GM12878 (cell line): Measurements from ENCODE around the gene TCF7L1. TPM values are rescaled to one million over a fixed set of nuclear protein-coding genes. Genes with fewer than 3 reads are reported as not detected.

Source experiments
- ATAC-seq: fragments of 200-7000 bp; cut with Tn5 transposase; 3 replicates; pipeline ENCODE4 v1.9.1; 2020; ENCODE audit warnings: mild to moderate bottlenecking, moderate library complexity
- BruUV-seq: library from RNA; stranded (reverse); fragments of 400-500 nt; replicated peaks from 2 replicates; lab custom pipeline; 2021; lab: Mats Ljungman, UMichigan
- CTCF ChIA-PET: fragments of 300-600 bp; sonication (Branson Sonifier 250); formaldehyde crosslinking; extraction: SDS; loops from one replicate; lab custom pipeline; 2021; ENCODE audit warnings: inconsistent platforms; lab: Yijun Ruan, JAX
- POLR2A ChIA-PET: fragments of 350-600 bp; formaldehyde crosslinking; extraction: SDS; loops from one replicate; lab custom pipeline; 2021; ENCODE audit warnings: inconsistent platforms; lab: Charles Lee
- RAD21 ChIA-PET: fragments of 300-600 bp; sonication (Branson Sonifier 250); formaldehyde crosslinking; loops from one replicate; lab custom pipeline; 2023; ENCODE audit warnings: antibody characterized with exemption; ENCODE audit not compliant: unreplicated experiment; lab: Charles Lee
- SMC1A ChIA-PET: fragments of 300-600 bp; sonication (Branson Sonifier 250); formaldehyde crosslinking; loops from one replicate; lab custom pipeline; 2023; ENCODE audit not compliant: unreplicated experiment, uncharacterized antibody; lab: Charles Lee
- DNase-seq: peaks from one replicate; pipeline ENCODE4 v3.0.0-alpha.2; 2011; ENCODE audit warnings: low read depth, low spot score
- FAIRE-seq: peaks from 3 replicates; lab custom pipeline; 2011; peaks lifted over from hg19 to GRCh38; lab: Jason Lieb, UNC
- H2AFZ ChIP-seq: 2 replicates; pipeline ENCODE4 v1.6.0; 2011; ENCODE audit warnings: low read depth, low read length, control low read depth; ENCODE audit not compliant: control insufficient read depth
- H3K27ac ChIP-seq: 2 replicates; pipeline ENCODE4 v1.5.1; 2011; ENCODE audit warnings: control low read depth; ENCODE audit not compliant: control insufficient read depth, insufficient read depth
- H3K27me3 ChIP-seq, 2 experiments: replicated peaks in 1 of 2; 2 replicates each; pipeline versions ENCODE4 v1.6.0 to v1.6.1; 2011; ENCODE audit warnings: low read length in 1 of 2; ENCODE audit not compliant: control insufficient read depth in 2 of 2, insufficient read depth in 2 of 2
- H3K36me3 ChIP-seq, 2 experiments: 2 replicates each; pipeline ENCODE4 v1.5.1; 2011; ENCODE audit warnings: low read length in 1 of 2; ENCODE audit not compliant: control insufficient read depth in 2 of 2, insufficient read depth in 2 of 2
- H3K4me1 ChIP-seq: 2 replicates; pipeline ENCODE4 v1.6.1; 2011; ENCODE audit warnings: mild to moderate bottlenecking, low read length, moderate library complexity, mixed read lengths; ENCODE audit not compliant: control insufficient read depth, insufficient read depth
- H3K4me2 ChIP-seq: 2 replicates; pipeline ENCODE4 v1.6.0; 2011; ENCODE audit warnings: control low read depth; ENCODE audit not compliant: control insufficient read depth, insufficient read depth
- H3K4me3 ChIP-seq: fragments of 200-600 bp; sonication (generic); 2 replicates; pipeline ENCODE4 v1.5.1; 2016
- H3K79me2 ChIP-seq: 2 replicates; pipeline ENCODE4 v1.6.0; 2011; ENCODE audit warnings: low read length; ENCODE audit not compliant: control insufficient read depth, insufficient read depth
- H3K9ac ChIP-seq: 2 replicates; pipeline ENCODE4 v1.8.0; 2011; ENCODE audit warnings: low read length, control low read depth, mixed read lengths; ENCODE audit not compliant: control insufficient read depth, insufficient read depth
- H3K9me3 ChIP-seq: replicated peaks from 3 replicates; pipeline ENCODE4 v1.5.1; 2011; ENCODE audit warnings: mild to moderate bottlenecking, low read length; ENCODE audit not compliant: control insufficient read depth, insufficient read depth
- H4K20me1 ChIP-seq: 2 replicates; pipeline ENCODE4 v1.6.0; 2011; ENCODE audit not compliant: control insufficient read depth, insufficient read depth
- EGR1 ChIP-seq, 2 experiments: IDR thresholded peaks; 1 replicate in 1 of 2; 2 replicates in 1 of 2; pipeline ENCODE4 v1.6.1; 2011 to 2012; ENCODE audit warnings: low read depth in 2 of 2, low read length in 2 of 2, borderline replicate concordance in 1 of 2, mild to moderate bottlenecking in 1 of 2, moderate library complexity in 1 of 2
- NFIC ChIP-seq: IDR thresholded peaks from 2 replicates; pipeline ENCODE4 v1.6.1; 2012; ENCODE audit warnings: low read depth, mild to moderate bottlenecking, inconsistent platforms, low read length, moderate library complexity
- POLR2A ChIP-seq: IDR thresholded peaks from 2 replicates; pipeline ENCODE4 v1.6.1; 2011; ENCODE audit warnings: low read depth, mild to moderate bottlenecking, low read length
- SUZ12 ChIP-seq: fragments of 200-600 bp; sonication (generic); IDR thresholded peaks from one replicate; pipeline ENCODE4 v1.6.1; 2018; ENCODE audit warnings: antibody characterized with exemption, mild to moderate bottlenecking; ENCODE audit not compliant: unreplicated experiment
- WGBS: methylation state at CpG from one replicate; pipeline ENCODE4 v1.1.6; 2016; ENCODE audit warnings: low lambda C conversion rate; ENCODE audit not compliant: insufficient replicate concordance, insufficient coverage; ENCODE audit errors: missing lambda C conversion rate; 5-methylcytosine and 5-hydroxymethylcytosine counted together
- in situ Hi-C: fragments of 300-500 bp; cut with MboI; formaldehyde crosslinking; loops from 9 replicates; pipeline ENCODE4 v1.14.3; 2018; ENCODE audit warnings: mixed read lengths
- intact Hi-C: fragments of 100-400 bp; cut with micrococcal nuclease; formaldehyde crosslinking; loops from one replicate; pipeline ENCODE4 v1.14.2; 2022; ENCODE audit not compliant: unreplicated experiment
- polyA plus RNA-seq, 11 experiments: library from polyadenylated mRNA; depleted of rRNA in 4 of 11; unstranded in 6 of 11; stranded (reverse) in 5 of 11; fragments of >200 nt; fragmentation: Nextera tagmentation in 4 of 11; fragmentation: Illumina TruSeq in 1 of 11; extraction: Ambion mirVana in 4 of 11; extraction: Trizol in 1 of 11; gene quantifications; 1 replicate in 1 of 11; 2 replicates in 10 of 11; pipeline versions ENCODE4 v1.2.1 to v1.2.3, GENCODE V29; 2011 to 2016; ENCODE audit warnings: inconsistent platforms in 2 of 11, missing spikeins in 2 of 11, low read depth in 1 of 11
- total RNA-seq, 4 experiments: library from RNA; depleted of rRNA in 3 of 4; stranded (reverse); fragments of >200 nt in 3 of 4; fragmentation: Illumina TruSeq in 1 of 4; extraction: Trizol in 1 of 4; gene quantifications; 2 replicates each; pipeline versions ENCODE4 v1.2.1 to v1.2.3, GENCODE V29; 2013 to 2021
- TF ChIP-seq, protein P1 (sequence below): fragments of 450-650 bp; conservative IDR thresholded peaks from 2 replicates; pipeline ENCODE4 v1.6.1; 2017; ENCODE audit warnings: mild to moderate bottlenecking, moderate library complexity
- TF ChIP-seq, protein P2 (sequence below): fragments of 450-650 bp; IDR thresholded peaks from 2 replicates; pipeline ENCODE4 v1.6.1; 2016; ENCODE audit warnings: mild to moderate bottlenecking
- TF ChIP-seq, protein P3 (sequence below): fragments of 450-650 bp; IDR thresholded peaks from 2 replicates; pipeline ENCODE4 v1.6.1; 2014; ENCODE audit warnings: mild to moderate bottlenecking

Gene TCF7L1
- total and polyA plus RNA-seq, 10 of the 15 experiments (the other 5 are each of a cell fraction or from before 2014, with no cell fraction given): 0.03 to 0.11 (median 0.10) TPM; not detected in 7

- Histone ChIP-seq H3K27me3 (no peaks in the 10 kb centered on the region; a peak in 3 of 4 replicates), H3K4me2 (no peak overlapping the region), H3K9ac (no peak overlapping the region), H3K4me1 (no peaks in the 10 kb centered on the region), H3K9me3 (no peaks in the 10 kb centered on the region), H3K4me3 (no peak overlapping the region), H3K27ac (no peak overlapping the region), H3K36me3 (no peaks in the 10 kb centered on the region), H2AFZ (no peak overlapping the region), H3K79me2 (no peaks in the 10 kb centered on the region), H4K20me1 (no peaks in the 10 kb centered on the region)
- no peak for ATAC-seq
- no TSS peak for BruUV-seq
- POLR2A ChIA-PET: no interaction called here
- WGBS: 44% methylated on average over 3 of the region's 3 CpGs
- no peak for DNase-seq
- CTCF ChIA-PET: interaction anchor here (0.6 to 1.0 kb wide), 2 partner anchors 9 to 62 kb away, joined by 3 read pairs; no protein-coding TSS in a partner anchor
- no peak for TF ChIP-seq EGR1 (IDR thresholded peaks at IDR 0.05; ENCODE audit: borderline replicate concordance in 1 of 2, low read depth in 2 of 2, low read length in 2 of 2)
- TF ChIP-seq, protein P1, sequence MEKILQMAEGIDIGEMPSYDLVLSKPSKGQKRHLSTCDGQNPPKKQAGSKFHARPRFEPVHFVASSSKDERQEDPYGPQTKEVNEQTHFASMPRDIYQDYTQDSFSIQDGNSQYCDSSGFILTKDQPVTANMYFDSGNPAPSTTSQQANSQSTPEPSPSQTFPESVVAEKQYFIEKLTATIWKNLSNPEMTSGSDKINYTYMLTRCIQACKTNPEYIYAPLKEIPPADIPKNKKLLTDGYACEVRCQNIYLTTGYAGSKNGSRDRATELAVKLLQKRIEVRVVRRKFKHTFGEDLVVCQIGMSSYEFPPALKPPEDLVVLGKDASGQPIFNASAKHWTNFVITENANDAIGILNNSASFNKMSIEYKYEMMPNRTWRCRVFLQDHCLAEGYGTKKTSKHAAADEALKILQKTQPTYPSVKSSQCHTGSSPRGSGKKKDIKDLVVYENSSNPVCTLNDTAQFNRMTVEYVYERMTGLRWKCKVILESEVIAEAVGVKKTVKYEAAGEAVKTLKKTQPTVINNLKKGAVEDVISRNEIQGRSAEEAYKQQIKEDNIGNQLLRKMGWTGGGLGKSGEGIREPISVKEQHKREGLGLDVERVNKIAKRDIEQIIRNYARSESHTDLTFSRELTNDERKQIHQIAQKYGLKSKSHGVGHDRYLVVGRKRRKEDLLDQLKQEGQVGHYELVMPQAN: no peak
- TF ChIP-seq SUZ12: no peak
- TF ChIP-seq, protein P2, sequence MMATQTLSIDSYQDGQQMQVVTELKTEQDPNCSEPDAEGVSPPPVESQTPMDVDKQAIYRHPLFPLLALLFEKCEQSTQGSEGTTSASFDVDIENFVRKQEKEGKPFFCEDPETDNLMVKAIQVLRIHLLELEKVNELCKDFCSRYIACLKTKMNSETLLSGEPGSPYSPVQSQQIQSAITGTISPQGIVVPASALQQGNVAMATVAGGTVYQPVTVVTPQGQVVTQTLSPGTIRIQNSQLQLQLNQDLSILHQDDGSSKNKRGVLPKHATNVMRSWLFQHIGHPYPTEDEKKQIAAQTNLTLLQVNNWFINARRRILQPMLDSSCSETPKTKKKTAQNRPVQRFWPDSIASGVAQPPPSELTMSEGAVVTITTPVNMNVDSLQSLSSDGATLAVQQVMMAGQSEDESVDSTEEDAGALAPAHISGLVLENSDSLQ: no peak
- TF ChIP-seq, protein P3, sequence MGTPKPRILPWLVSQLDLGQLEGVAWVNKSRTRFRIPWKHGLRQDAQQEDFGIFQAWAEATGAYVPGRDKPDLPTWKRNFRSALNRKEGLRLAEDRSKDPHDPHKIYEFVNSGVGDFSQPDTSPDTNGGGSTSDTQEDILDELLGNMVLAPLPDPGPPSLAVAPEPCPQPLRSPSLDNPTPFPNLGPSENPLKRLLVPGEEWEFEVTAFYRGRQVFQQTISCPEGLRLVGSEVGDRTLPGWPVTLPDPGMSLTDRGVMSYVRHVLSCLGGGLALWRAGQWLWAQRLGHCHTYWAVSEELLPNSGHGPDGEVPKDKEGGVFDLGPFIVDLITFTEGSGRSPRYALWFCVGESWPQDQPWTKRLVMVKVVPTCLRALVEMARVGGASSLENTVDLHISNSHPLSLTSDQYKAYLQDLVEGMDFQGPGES: no peak
- TF ChIP-seq NFIC: no peak
- TF ChIP-seq POLR2A: no peak
- SMC1A ChIA-PET: interaction anchor here (1.5 kb wide), 1 partner anchor 9 kb away, joined by 3 read pairs; no protein-coding TSS in a partner anchor
- no peak for FAIRE-seq
- RAD21 ChIA-PET: no interaction called here
- intact Hi-C loops: no loop called here
- in situ Hi-C loops: no loop called here
These were observed 17.0 kb upstream of the TCF7L1 start for GRCh38 chr2:85116207-85116606.
